Mesothelial cell of epicardium (in vitro differentiated cells): Measurements from ENCODE around the gene GCK. TPM values are rescaled to one million over a fixed set of nuclear protein-coding genes. Genes with fewer than 3 reads are reported as not detected.
"Not testable (repeated sequence)": the region's sequence is repeated elsewhere in the genome, so short reads cannot be mapped to it uniquely, and the experiment has no call there.

Experiments used
- DNase-seq, 2 experiments: peaks; one replicate each; pipeline ENCODE4 v3.0.0; 2021; ENCODE audit warnings: low spot score in 2 of 2; ENCODE audit not compliant: unreplicated experiment in 2 of 2
- H3K27ac Mint-ChIP-seq: 2 replicates; pipeline ENCODE4 v1.8.0; 2021; ENCODE audit warnings: mixed read lengths
- H3K27me3 Mint-ChIP-seq: 2 replicates; pipeline ENCODE4 v1.8.0; 2021; ENCODE audit warnings: low read depth, mixed read lengths
- H3K36me3 Mint-ChIP-seq: 2 replicates; pipeline ENCODE4 v1.8.0; 2021; ENCODE audit warnings: mixed read lengths
- H3K4me1 Mint-ChIP-seq: 2 replicates; pipeline ENCODE4 v1.8.0; 2021; ENCODE audit warnings: mixed read lengths
- H3K4me3 Mint-ChIP-seq: 2 replicates; pipeline ENCODE4 v1.8.0; 2021; ENCODE audit warnings: mild to moderate bottlenecking, moderate library complexity, mixed read lengths
- H3K9me3 Mint-ChIP-seq: 2 replicates; pipeline ENCODE4 v1.8.0; 2021; ENCODE audit warnings: mixed read lengths
- total RNA-seq: library from RNA; stranded (reverse); gene quantifications from 3 replicates; pipeline ENCODE4 v1.2.1, GENCODE V29; 2021
- TF ChIP-seq, protein P1 (sequence below): fragments of 200-600 bp; sonication (generic); IDR thresholded peaks from one replicate; pipeline ENCODE4 v1.5.0; 2021; ENCODE audit warnings: antibody characterized with exemption; ENCODE audit not compliant: unreplicated experiment

The GCK gene
- total RNA-seq, 1 donor from 2014 or later = 1.5 TPM

DNA sequence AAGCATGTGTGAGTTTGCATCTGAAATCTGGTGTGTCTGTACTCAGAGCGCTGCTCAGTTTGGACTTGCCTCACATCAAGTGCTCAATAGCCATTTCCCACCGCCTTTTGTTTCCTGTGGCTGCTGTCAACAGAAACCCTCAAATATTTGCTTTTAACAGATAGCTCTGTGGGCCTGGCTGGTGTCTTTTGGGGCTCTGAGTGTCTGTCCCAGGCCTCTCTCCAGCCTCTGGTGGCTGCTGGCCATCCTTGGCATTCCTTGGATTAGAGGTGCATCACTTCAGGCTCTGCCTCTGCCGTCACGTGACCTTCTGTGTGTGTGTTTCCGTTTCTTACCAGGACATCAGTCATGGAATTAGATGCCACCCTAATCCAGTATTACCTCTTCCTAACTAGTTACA lies 20.9 kb upstream of the GCK start:
- Mint-ChIP-seq H3K9me3 (no peaks in the 10 kb centered on the region), H3K4me1 (peaks cover 4% of the 10 kb centered on the region), H3K36me3 (peaks cover 16% of the 10 kb centered on the region), H3K4me3 (no peak overlapping the region), H3K27me3 (no peaks in the 10 kb centered on the region), H3K27ac (no peak overlapping the region)
- TF ChIP-seq, protein P1, sequence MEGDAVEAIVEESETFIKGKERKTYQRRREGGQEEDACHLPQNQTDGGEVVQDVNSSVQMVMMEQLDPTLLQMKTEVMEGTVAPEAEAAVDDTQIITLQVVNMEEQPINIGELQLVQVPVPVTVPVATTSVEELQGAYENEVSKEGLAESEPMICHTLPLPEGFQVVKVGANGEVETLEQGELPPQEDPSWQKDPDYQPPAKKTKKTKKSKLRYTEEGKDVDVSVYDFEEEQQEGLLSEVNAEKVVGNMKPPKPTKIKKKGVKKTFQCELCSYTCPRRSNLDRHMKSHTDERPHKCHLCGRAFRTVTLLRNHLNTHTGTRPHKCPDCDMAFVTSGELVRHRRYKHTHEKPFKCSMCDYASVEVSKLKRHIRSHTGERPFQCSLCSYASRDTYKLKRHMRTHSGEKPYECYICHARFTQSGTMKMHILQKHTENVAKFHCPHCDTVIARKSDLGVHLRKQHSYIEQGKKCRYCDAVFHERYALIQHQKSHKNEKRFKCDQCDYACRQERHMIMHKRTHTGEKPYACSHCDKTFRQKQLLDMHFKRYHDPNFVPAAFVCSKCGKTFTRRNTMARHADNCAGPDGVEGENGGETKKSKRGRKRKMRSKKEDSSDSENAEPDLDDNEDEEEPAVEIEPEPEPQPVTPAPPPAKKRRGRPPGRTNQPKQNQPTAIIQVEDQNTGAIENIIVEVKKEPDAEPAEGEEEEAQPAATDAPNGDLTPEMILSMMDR = no peak
- no peak for DNase-seq

DNA sequence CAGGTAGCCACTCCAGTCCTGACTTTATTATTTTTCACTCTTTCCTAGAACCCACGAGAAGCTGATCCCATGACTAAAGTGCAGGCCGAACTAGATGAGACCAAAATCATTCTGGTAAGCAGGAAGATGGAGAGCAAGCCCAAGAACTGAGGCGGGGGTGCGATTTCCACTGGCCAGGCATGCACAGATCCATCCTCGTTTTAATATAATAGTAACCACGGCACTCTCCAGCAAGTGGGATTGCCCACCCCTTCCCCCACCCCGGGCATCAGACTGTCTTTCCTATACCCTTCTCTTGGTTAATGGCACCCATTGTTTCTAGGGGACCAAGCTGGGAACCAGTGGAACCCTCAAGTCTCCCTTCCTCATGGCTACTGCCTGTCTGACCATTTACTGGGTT lies 18.8 kb upstream of the GCK start:
- Mint-ChIP-seq H3K4me1 (peaks cover 3% of the 10 kb centered on the region), H3K27ac (no peak overlapping the region), H3K9me3 (no peaks in the 10 kb centered on the region), H3K4me3 (no peak overlapping the region), H3K27me3 (no peaks in the 10 kb centered on the region), H3K36me3 (peaks cover 21% of the 10 kb centered on the region)
- TF ChIP-seq, protein P1 = no peak
- DNase-seq = no peak

DNA sequence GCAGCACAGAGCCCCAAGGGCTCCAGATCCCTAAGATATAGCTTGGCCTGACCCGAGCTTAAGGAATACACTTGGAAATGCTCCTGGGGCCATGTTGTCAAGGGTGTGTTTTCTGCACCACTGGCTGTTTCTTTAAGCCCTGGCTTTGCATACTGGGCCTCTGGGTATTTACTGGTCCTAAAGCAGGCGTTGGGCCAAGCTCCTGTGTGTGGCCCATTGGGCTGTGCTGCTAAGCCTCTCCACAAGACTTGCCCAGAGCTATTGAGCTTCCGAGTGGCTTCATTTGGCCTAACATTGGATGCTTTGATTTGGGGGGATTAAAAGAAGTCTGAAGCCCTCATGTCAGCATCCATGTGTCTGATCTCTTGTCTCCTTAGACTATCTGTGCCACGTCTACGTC lies 16.8 kb upstream of the GCK start:
- no peak for DNase-seq
- H3K4me3 Mint-ChIP-seq = no peak overlapping the region
- TF ChIP-seq, protein P1 = no peak
- H3K27me3 Mint-ChIP-seq = no peaks in the 10 kb centered on the region
- no peaks in the 10 kb centered on the region for H3K9me3 Mint-ChIP-seq
- H3K4me1 Mint-ChIP-seq = peaks cover 17% of the 10 kb centered on the region
- peaks cover 21% of the 10 kb centered on the region for H3K36me3 Mint-ChIP-seq
- H3K27ac Mint-ChIP-seq = no peak overlapping the region

DNA sequence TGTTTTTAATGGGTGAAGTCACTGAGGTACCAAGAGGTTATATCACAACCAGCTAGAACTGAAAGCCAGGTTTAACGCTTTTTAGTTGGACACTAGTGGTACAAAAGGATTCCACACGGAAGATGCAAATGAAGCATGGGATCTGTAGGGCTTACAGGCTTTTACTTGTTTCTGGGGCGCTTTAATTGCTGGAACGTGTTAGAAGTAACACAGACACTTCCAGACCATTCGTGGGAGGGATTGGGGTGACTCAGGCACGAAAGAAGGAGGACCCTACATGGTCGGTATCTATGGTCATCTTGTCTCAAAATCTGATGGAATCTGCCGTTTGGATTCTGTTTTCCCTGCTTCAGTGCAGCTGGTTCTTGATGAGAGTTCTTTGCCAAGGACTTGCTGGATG lies 12.6 kb upstream of the GCK start:
- TF ChIP-seq, protein P1 = no peak
- Mint-ChIP-seq H3K9me3 (no peaks in the 10 kb centered on the region), H3K27me3 (peaks cover 13% of the 10 kb centered on the region), H3K4me1 (peaks cover 17% of the 10 kb centered on the region), H3K27ac (peak overlapping the region; percentile 95), H3K36me3 (peaks cover 12% of the 10 kb centered on the region), H3K4me3 (peak overlapping the region; percentile 87)
- no peak for DNase-seq

DNA sequence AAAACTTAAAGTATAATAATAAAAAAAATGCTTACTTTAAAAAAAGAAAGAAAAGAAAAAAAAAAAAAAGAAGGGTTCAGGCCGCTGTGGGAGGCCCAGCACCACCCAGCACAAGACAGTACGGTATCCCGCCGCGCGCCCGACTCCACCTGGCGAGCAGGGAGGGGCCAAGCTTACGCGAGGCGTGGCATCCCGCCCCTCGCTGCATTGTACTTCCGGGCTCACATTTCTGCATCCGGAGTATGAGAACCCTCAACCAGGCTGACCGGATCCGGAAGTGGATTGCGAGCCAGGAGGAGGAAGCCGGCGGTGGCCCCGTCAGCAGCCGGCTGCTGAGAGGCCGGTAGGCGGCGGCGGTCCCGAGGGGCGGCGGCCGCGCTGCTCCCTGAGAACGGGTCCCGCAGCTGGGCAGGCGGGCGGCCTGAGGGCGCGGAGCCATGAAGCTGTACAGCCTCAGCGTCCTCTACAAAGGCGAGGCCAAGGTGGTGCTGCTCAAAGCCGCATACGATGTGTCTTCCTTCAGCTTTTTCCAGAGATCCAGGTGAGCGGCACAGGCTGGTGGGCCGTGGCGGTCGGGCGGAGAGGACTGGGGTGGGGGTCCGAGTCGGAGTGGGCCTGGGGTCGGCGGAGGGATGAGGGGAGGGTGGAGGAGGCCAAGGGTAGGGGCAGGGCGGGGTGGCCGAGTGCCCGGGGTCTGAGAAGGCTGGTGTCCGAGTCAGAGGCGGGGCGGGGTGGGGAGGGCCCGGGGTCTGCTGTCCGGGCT lies 11.6 kb upstream of the GCK start, which contains the start of gene YKT6:
Gene YKT6 (plus strand): TSS at position 280 of the 763 bp plus-strand sequence. CDS start 158 bp downstream, at position 438.
- Mint-ChIP-seq H3K4me1 (peaks cover 17% of the 10 kb centered on the region), H3K27me3 (peaks cover 18% of the 10 kb centered on the region), H3K27ac (peak within 1 kb of the TSS; percentile 95), H3K4me3 (peak within 1 kb of the TSS; percentile 87), H3K36me3 (peaks cover 10% of the 10 kb centered on the region), H3K9me3 (no peaks in the 10 kb centered on the region)
- TF ChIP-seq, protein P1 = peak; percentile 30
- peak; percentile 75 to 89 for DNase-seq

DNA sequence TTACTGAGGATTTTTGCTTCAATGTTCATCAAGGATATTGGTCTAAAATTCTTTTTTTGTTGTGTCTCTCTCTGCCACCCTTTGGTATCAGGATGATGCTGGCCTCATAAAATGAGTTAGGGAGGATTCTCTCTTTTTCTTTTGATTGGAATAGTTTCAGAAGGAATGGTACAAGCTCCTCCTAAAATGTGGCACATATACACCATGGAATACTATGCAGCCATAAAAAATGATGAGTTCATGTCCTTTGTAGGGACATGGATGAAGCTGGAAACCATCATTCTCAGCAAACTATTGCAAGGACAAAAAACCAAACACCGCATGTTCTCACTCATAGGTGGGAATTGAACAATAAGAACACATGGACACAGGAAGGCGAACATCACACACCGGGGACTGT lies 10.9 kb upstream of the GCK start:
- H3K9me3 Mint-ChIP-seq, H3K36me3 Mint-ChIP-seq, DNase-seq, H3K27ac Mint-ChIP-seq: not testable (repeated sequence)
- H3K4me3 Mint-ChIP-seq = peak overlapping the region; percentile 44
- H3K27me3 Mint-ChIP-seq = peaks cover 18% of the 10 kb centered on the region
- peaks cover 17% of the 10 kb centered on the region for H3K4me1 Mint-ChIP-seq
